SK-N-MC (cell line): ENCODE data around the gene C1orf141.

Source experiments
- EZH2 ChIP-seq: fragments of 200-600 bp; sonication (generic); IDR thresholded peaks from one replicate; pipeline ENCODE4 v1.6.1; 2017; ENCODE audit warnings: antibody characterized with exemption
- POLR2AphosphoS5 ChIP-seq: IDR thresholded peaks from 2 replicates; pipeline ENCODE4 v1.6.1; 2012; ENCODE audit warnings: mild to moderate bottlenecking, low read depth, low read length, borderline replicate concordance

DNA sequence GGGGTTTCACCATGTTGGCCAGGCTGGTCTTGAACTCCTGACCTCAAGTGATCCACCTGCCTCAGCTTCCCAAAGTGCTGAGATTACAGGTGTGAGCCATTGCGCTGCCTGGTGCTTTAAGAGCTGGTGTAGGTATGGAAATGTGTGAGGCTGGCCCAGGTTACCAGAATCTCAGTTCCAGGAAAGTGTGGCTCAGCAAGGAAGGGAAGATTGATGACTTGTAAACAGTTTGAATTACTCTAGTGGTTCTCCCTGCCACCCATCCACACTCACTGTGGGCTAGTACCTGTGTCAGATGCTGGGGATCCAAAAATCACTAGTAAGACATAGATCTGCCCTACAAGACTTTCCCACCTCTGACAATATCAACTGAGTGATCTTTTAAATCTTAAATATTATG lies 46.3 kb downstream of the C1orf141 start:
- TF ChIP-seq POLR2AphosphoS5 (no peak), EZH2 (no peak)
